ENCODE data around the gene LGALS8. TPM values are rescaled to one million over a fixed set of nuclear protein-coding genes. Genes with fewer than 3 reads are reported as not detected.

LGALS8 gene
- total RNA-seq, 1 donor from 2014 or later = 81.7 TPM

GRCh38 chr1:236550961-236551851 lies 27.4 kb downstream of the LGALS8 start:
- Histone ChIP-seq H3K4me3 (no peak overlapping the region), H3K9me3 (no peaks in the 10 kb centered on the region), H3K4me1 (no peaks in the 10 kb centered on the region), H3K27ac (no peak overlapping the region), H3K27me3 (no peaks in the 10 kb centered on the region), H3K36me3 (peaks cover 99% of the 10 kb centered on the region)
- ATAC-seq (no peak), DNase-seq (no peak)
- intact Hi-C loops (cut with DNase I) = no loop called here
- TF ChIP-seq CTCF (IDR thresholded peaks at IDR 0.05) = no peak

- no peak overlapping the region for H3K4me3 ChIP-seq
- intact Hi-C loops (cut with DNase I) = no loop called here
- no peak for TF ChIP-seq CTCF (IDR thresholded peaks at IDR 0.05)
- no peak overlapping the region for H3K27ac ChIP-seq
- ATAC-seq (no peak), DNase-seq (no peak)
- peaks cover 100% of the 10 kb centered on the region for H3K36me3 ChIP-seq
- no peaks in the 10 kb centered on the region for H3K4me1 ChIP-seq
- H3K9me3 ChIP-seq = no peaks in the 10 kb centered on the region
- no peaks in the 10 kb centered on the region for H3K27me3 ChIP-seq
These were observed 28.3 kb downstream of the LGALS8 start for GRCh38 chr1:236552096-236552495.

GRCh38 chr1:236552901-236553300 lies 29.1 kb downstream of the LGALS8 start:
- Histone ChIP-seq H3K4me3 (no peak overlapping the region), H3K27ac (no peak overlapping the region), H3K9me3 (no peaks in the 10 kb centered on the region), H3K36me3 (peaks cover 100% of the 10 kb centered on the region), H3K27me3 (no peaks in the 10 kb centered on the region), H3K4me1 (no peaks in the 10 kb centered on the region)
- DNase-seq (no peak), ATAC-seq (no peak)
- TF ChIP-seq CTCF (IDR thresholded peaks at IDR 0.05) = no peak
- intact Hi-C loops (cut with DNase I) = no loop called here

GRCh38 chr1:236553370-236553769 lies 29.6 kb downstream of the LGALS8 start:
- Histone ChIP-seq H3K4me3 (no peak overlapping the region), H3K4me1 (no peaks in the 10 kb centered on the region), H3K27me3 (no peaks in the 10 kb centered on the region), H3K36me3 (peaks cover 100% of the 10 kb centered on the region), H3K9me3 (no peaks in the 10 kb centered on the region), H3K27ac (no peak overlapping the region)
- no peak for DNase-seq
- TF ChIP-seq CTCF (IDR thresholded peaks at IDR 0.05) = no peak
- intact Hi-C loops (cut with DNase I) = no loop called here
- no peak for ATAC-seq

GRCh38 chr1:236556606-236557005 lies 32.8 kb downstream of the LGALS8 start:
- intact Hi-C loops (cut with DNase I) = no loop called here
- peaks cover 99% of the 10 kb centered on the region for H3K36me3 ChIP-seq
- DNase-seq = no peak
- no peaks in the 10 kb centered on the region for H3K4me1 ChIP-seq
- no peaks in the 10 kb centered on the region for H3K27me3 ChIP-seq
- no peak overlapping the region for H3K4me3 ChIP-seq
- H3K9me3 ChIP-seq = no peaks in the 10 kb centered on the region
- H3K27ac ChIP-seq = no peak overlapping the region
- TF ChIP-seq CTCF (IDR thresholded peaks at IDR 0.05) = no peak
- no peak for ATAC-seq

Data from upper lobe of right lung (tissue), 1 donor.